GM23338 (cell line): Measurements from ENCODE around the gene BAMBI. TPM values are rescaled to one million over a fixed set of nuclear protein-coding genes. Genes with fewer than 3 reads are reported as not detected.

Experiments used
- ATAC-seq: fragments of 200-7000 bp; cut with Tn5 transposase; 3 replicates; pipeline ENCODE4 v1.9.1; 2020
- DNase-seq: peaks from one replicate; pipeline ENCODE4 v3.0.0-alpha.2; 2015; ENCODE audit warnings: low spot score
- H2AFZ ChIP-seq: fragments of 200-600 bp; sonication (generic); 2 replicates; pipeline ENCODE4 v1.8.0; 2016; ENCODE audit warnings: antibody characterized with exemption, mild to moderate bottlenecking, moderate library complexity
- H3F3A ChIP-seq: fragments of 200-600 bp; sonication (generic); replicated peaks from 2 replicates; pipeline ENCODE4 v1.8.0; 2017; ENCODE audit warnings: antibody characterized with exemption, mixed run types, low read depth
- H3K27ac ChIP-seq: fragments of 200-600 bp; sonication (generic); 2 replicates; pipeline ENCODE4 v1.6.1; 2016; ENCODE audit warnings: low read depth
- H3K27me3 ChIP-seq: fragments of 200-600 bp; sonication (generic); 2 replicates; pipeline ENCODE4 v1.8.0; 2016; ENCODE audit warnings: mild to moderate bottlenecking, mixed run types, moderate library complexity; ENCODE audit not compliant: insufficient read depth
- H3K36me3 ChIP-seq: fragments of 200-600 bp; sonication (generic); 2 replicates; pipeline ENCODE4 v1.8.0; 2016; ENCODE audit warnings: mild to moderate bottlenecking; ENCODE audit not compliant: insufficient read depth
- H3K4me1 ChIP-seq: fragments of 200-600 bp; sonication (generic); 2 replicates; pipeline ENCODE4 v1.8.0; 2016; ENCODE audit warnings: mild to moderate bottlenecking, moderate library complexity; ENCODE audit not compliant: insufficient read depth
- H3K4me2 ChIP-seq: fragments of 200-600 bp; sonication (generic); 2 replicates; pipeline ENCODE4 v1.7.1; 2017; ENCODE audit warnings: mixed run types
- H3K4me3 ChIP-seq: fragments of 200-600 bp; sonication (generic); 2 replicates; pipeline ENCODE4 v1.6.1; 2016; ENCODE audit warnings: mixed run types
- H3K79me2 ChIP-seq: fragments of 200-600 bp; sonication (generic); replicated peaks from 2 replicates; pipeline ENCODE4 v1.8.0; 2017; ENCODE audit warnings: mild to moderate bottlenecking; ENCODE audit not compliant: insufficient read depth
- H3K9me2 ChIP-seq: fragments of 200-600 bp; sonication (generic); 2 replicates; pipeline ENCODE4 v1.8.0; 2017; ENCODE audit not compliant: insufficient read depth
- H4K20me1 ChIP-seq: fragments of 200-600 bp; sonication (generic); replicated peaks from 2 replicates; pipeline ENCODE4 v1.8.0; 2017; ENCODE audit warnings: mild to moderate bottlenecking; ENCODE audit not compliant: insufficient read depth
- H3K27ac Mint-ChIP-seq: 2 replicates; pipeline ENCODE4 v1.8.0; 2020; ENCODE audit warnings: inconsistent platforms, mild to moderate bottlenecking, moderate library complexity, mixed read lengths
- H3K27me3 Mint-ChIP-seq: 3 replicates; pipeline ENCODE4 v1.8.0; 2022; ENCODE audit warnings: low read depth, mild to moderate bottlenecking, moderate library complexity, mixed read lengths, inconsistent platforms; ENCODE audit not compliant: insufficient read depth, poor library complexity
- H3K36me3 Mint-ChIP-seq: 3 replicates; pipeline ENCODE4 v1.8.0; 2021; ENCODE audit warnings: low read depth, mild to moderate bottlenecking, inconsistent platforms, moderate library complexity, mixed read lengths
- H3K4me1 Mint-ChIP-seq: 3 replicates; pipeline ENCODE4 v1.8.0; 2020; ENCODE audit warnings: mild to moderate bottlenecking, inconsistent platforms, mixed read lengths
- H3K4me3 Mint-ChIP-seq: 3 replicates; pipeline ENCODE4 v1.8.0; 2021; ENCODE audit warnings: moderate library complexity, mild to moderate bottlenecking, inconsistent platforms, mixed read lengths
- H3K9me3 Mint-ChIP-seq: 3 replicates; pipeline ENCODE4 v1.8.0; 2020; ENCODE audit warnings: moderate library complexity, mild to moderate bottlenecking, inconsistent platforms, mixed read lengths
- CREB1 ChIP-seq: fragments of 250-450 bp; sonication (Bioruptor Pico); IDR thresholded peaks from 2 replicates; pipeline ENCODE4 v1.5.0; 2020; ENCODE audit warnings: low read depth, mild to moderate bottlenecking, moderate library complexity
- EZH2 ChIP-seq: fragments of 200-600 bp; sonication (generic); IDR thresholded peaks from one replicate; pipeline ENCODE4 v1.8.0; 2017; ENCODE audit warnings: antibody characterized with exemption, mild to moderate bottlenecking, low read depth; ENCODE audit not compliant: unreplicated experiment
- EZH2phosphoT487 ChIP-seq: fragments of 200-600 bp; sonication (generic); IDR thresholded peaks from one replicate; pipeline ENCODE4 v1.8.1; 2018; ENCODE audit warnings: antibody characterized with exemption; ENCODE audit not compliant: unreplicated experiment
- STAT1 ChIP-seq: IDR thresholded peaks from one replicate; pipeline ENCODE4 v1.6.1; 2016; ENCODE audit warnings: antibody characterized with exemption; ENCODE audit not compliant: unreplicated experiment
- ZNF114 ChIP-seq: fragments of 250-450 bp; sonication (Bioruptor Pico); IDR thresholded peaks from 2 replicates; pipeline ENCODE4 v1.5.0; 2020; ENCODE audit warnings: mild to moderate bottlenecking, moderate library complexity
- ZNF462 ChIP-seq: fragments of 250-450 bp; sonication (Bioruptor Pico); IDR thresholded peaks from 2 replicates; pipeline ENCODE4 v1.5.0; 2020; ENCODE audit warnings: mild to moderate bottlenecking, moderate library complexity
- polyA plus RNA-seq: library from polyadenylated mRNA; unstranded; fragments of >200 nt; fragmentation: Nextera tagmentation; extraction: Ambion mirVana; gene quantifications from 2 replicates; pipeline ENCODE4 v1.2.1, GENCODE V29; 2016
- total RNA-seq: library from RNA; depleted of rRNA; stranded (reverse); fragments of >200 nt; shearing (Covaris generic); gene quantifications from 2 replicates; pipeline ENCODE4 v1.2.3, GENCODE V29; 2014

Gene BAMBI
- total and polyA plus RNA-seq, 2 experiments from 2014 or later, result 20.1 to 37.5 TPM

GRCh38 chr10:28719789-28720436 lies 42.6 kb downstream of the BAMBI start (continued):
- TF ChIP-seq ZNF462 (CRISPR knock-in tag), result no peak

DNA sequence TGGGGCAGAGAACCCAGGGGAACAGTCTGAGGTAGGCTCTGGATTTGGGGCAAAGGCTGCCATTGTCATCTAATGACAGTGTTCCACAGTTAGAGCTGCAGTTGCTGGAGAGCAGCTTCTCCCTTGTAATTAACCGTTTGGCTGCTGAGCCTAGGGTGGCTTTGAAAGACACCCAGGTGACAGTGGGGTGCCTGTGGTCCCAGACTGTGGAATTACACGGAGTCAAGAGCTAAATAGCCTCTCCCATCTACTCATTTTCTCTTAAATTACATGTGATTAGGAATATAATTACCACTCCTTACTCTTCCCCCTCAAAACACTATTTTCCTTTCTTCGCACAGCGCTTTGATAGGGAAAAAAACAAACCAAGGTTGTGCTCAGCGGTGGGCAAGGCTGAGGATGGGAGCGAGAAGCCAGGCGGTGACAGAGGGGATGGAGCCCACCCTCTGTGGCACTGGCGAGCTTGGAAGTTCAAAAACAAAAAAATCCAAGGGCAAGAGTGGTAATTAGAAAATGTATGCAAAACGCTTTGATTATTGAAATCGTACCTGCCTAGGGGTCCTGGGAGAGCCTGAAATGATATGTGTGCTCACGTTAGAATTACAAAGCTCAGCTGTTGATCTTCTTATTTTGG lies 44.1 kb downstream of the BAMBI start:
- H4K20me1 ChIP-seq, result no peaks in the 10 kb centered on the region
- peak overlapping the region; percentile 97 for H2AFZ ChIP-seq
- peaks cover 25% of the 10 kb centered on the region for H3K27me3 ChIP-seq
- DNase-seq (peak; percentile 35), ATAC-seq (peak; percentile 61)
- no peak overlapping the region for H3K27ac ChIP-seq
- H3K79me2 ChIP-seq, result no peaks in the 10 kb centered on the region
- Mint-ChIP-seq H3K36me3 (no peaks in the 10 kb centered on the region), H3K27ac (no peak overlapping the region), H3K4me1 (peaks cover 16% of the 10 kb centered on the region), H3K4me3 (peak overlapping the region; percentile 84), H3K9me3 (no peaks in the 10 kb centered on the region), H3K27me3 (peaks cover 28% of the 10 kb centered on the region)
- H3K4me2 ChIP-seq, result peak overlapping the region; percentile 83
- TF ChIP-seq EZH2 (no peak), CREB1 (CRISPR knock-in tag) (no peak), ZNF462 (CRISPR knock-in tag) (no peak), STAT1 (no peak), EZH2phosphoT487 (no peak), ZNF114 (CRISPR knock-in tag) (no peak)
- no peaks in the 10 kb centered on the region for H3K36me3 ChIP-seq
- no peaks in the 10 kb centered on the region for H3K9me2 ChIP-seq
- H3K4me1 ChIP-seq, result peaks cover 14% of the 10 kb centered on the region
- H3F3A ChIP-seq, result no peaks in the 10 kb centered on the region
- H3K4me3 ChIP-seq, result peak overlapping the region; percentile 66
